Measurements from ENCODE around the gene CCDC177.

CCDC177 gene

DNA sequence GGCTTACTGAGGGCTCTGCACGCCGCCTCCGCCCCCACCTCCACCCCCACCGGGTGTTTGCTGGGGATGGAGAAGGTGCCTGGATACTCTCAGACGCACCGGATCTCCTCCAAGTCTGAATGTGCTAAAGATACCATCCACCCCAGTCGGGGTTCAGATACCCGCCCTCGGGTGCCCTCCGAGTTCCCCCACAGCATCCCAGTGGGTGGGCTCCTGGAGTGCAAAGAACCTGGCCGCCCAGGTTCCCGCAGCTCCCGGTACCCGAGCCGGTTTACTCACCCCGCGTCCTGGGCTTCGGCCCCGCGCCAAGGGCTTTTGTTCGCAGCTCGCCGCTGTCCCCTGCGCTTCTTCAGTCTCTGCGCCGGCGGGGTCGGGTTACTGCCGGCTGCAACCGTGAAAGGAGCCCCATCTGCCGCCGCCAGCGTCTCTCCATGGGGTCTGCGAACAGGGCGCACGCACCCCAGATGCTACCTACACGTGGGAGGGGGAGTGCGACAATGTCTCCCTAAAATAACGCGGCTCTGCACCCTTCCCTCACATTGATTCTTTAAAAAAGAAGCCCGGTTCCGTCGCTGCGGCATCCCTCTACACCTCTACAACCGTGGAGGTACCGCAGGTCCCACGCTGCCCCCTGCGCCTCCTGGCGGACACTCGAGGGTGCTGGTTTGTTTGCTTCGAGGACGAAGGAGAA is at the start of gene CCDC177:
Gene CCDC177 (minus strand): TSS at position 609 of the 691 bp plus-strand sequence. CDS start 1,249 bp downstream, outside the sequence.
- peak; percentile 73 for DNase-seq (ENCODE audit: low read depth)

GRCh38 chr14:69624136-69624535 is 49.5 kb upstream of the CCDC177 start:
- DNase-seq (ENCODE audit: low read depth): no peak

- no peak for DNase-seq (ENCODE audit: low read depth)
Observed at GRCh38 chr14:69620981-69621380, 46.3 kb upstream of the CCDC177 start.

- no peak for DNase-seq (ENCODE audit: low read depth)
Observed at GRCh38 chr14:69620211-69620611, 45.5 kb upstream of the CCDC177 start.

- no peak for DNase-seq (ENCODE audit: low read depth)
Observed at GRCh38 chr14:69619012-69619411, 44.3 kb upstream of the CCDC177 start.

GRCh38 chr14:69617796-69618195 is 43.1 kb upstream of the CCDC177 start:
- DNase-seq (ENCODE audit: low read depth): no peak

- DNase-seq (ENCODE audit: low read depth): no peak
Observed at GRCh38 chr14:69616408-69616773, 41.7 kb upstream of the CCDC177 start.

GRCh38 chr14:69615496-69616407 is 41.1 kb upstream of the CCDC177 start:
- DNase-seq (ENCODE audit: low read depth): peak; percentile 16

GRCh38 chr14:69615121-69615495 is 40.4 kb upstream of the CCDC177 start:
- DNase-seq (ENCODE audit: low read depth): no peak

- DNase-seq (ENCODE audit: low read depth): no peak
Observed at GRCh38 chr14:69614592-69614991, 39.9 kb upstream of the CCDC177 start.

- DNase-seq (ENCODE audit: low read depth): no peak
Observed at GRCh38 chr14:69613312-69614073, 38.8 kb upstream of the CCDC177 start.

DNA sequence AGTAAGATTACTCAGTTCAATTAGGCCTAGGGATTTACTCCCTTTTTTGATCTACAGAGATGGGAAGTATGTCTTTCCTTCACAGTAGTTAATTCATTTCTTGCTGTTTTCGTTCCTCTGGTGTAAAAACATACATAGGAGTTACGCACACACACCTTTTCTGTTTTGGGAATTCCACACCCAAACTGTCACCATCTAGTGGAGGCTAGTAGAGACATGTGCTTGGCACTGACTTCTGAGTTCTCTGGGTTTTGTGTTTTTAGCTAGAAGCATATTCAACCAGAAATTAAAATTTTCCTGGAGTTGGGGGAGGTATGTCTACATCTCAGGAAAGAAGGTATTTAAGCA is 38.1 kb upstream of the CCDC177 start:
- no peak for DNase-seq (ENCODE audit: low read depth)

DNA sequence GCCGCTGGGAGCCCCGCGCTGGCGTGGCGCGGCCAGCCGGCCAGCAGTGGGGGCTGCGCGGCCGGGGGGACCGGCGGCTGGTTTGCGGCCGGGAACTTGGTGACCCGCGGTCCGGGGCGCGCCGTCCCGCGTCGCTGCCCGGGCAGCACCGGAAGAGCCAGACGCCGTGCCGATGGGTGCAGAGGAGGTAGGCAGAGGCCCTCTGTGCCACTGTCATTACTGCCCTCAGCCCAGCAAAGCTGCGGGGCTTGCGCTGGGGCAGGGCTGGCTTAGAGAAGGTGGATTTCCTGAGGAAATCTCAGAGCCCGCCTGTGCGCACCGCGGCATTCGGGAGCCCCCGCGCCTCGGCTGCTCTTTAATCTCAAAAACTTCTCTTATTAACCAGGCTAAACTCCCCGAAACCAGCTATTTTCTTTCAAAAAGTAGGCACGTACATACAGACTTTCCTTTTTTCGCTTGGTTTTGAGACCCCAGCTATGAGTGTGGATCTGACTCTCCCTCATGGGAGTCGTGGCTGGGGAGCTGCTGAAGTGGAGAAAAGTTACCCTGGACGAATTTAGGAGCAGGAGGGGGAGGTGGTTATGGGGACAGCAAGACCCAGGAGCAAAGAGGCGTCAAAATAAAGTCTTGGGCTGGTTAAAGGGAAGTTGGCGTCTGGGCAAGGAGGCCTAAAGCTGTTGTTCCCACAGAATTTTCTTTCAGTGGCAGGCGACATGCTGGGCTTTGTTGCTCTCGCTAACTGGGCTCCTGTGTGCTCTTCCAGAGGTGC is 37.5 kb upstream of the CCDC177 start:
- peak; percentile 29 for DNase-seq (ENCODE audit: low read depth)

DNA sequence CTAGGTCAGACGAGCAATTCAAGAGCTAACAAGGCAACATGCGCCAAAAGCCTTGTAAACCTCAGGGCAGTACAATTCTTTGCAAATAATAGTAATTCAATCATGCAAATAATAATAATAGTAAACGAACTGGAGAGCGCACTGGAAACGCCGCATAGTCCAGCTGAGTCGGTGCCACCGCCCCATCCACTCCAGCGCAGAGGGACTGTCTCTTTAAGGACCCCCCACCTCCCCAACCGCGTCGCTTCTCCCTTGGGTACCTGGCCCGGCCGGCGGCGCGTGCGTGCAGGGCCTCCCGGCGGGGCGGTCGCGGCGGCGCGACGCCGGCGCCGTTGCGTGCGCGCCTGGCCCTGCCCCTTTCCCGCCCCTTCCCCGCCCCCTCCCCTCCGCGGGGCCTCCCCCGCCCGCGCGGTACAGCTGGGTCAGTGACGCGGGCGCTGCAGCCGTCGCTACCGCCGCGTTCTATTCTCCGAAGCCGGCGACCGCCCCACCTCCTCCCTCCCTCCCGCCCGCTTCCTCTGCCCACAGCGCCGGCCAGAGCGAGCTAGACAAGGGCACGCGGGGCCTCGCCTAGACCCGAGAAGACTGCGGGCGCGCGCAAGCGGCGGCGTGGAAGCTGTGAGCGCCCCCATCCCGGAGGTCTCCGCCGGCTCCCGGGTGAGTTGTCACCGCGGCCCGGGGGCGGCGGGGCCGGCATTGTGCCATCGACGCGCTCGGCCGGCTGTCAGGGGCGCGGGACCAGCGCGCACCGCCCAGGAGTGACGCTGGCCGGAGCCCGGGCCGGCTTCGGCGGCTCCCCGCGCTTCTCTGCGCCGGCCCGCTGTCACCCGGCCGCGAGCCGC is 36.7 kb upstream of the CCDC177 start, which contains the start of gene SUSD6:
Gene SUSD6 (plus strand): TSS at position 425 of the 842 bp plus-strand sequence. CDS start 46,997 bp downstream, outside the sequence.
- DNase-seq (ENCODE audit: low read depth): peak; percentile 83

DNA sequence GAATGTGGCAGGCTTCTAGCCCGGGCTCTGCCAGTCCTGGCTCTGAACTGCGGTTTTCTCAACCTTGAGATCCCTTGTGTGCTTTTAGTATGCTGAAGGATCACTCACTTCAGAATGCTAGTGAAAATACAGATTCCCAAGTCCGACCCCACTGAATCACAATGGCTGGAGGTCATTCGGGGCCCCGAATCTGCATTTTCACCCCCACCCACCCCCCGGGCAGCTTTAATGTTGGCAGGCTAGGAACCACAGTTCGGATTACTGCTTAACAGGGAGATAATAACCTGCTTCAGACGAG is 36.2 kb upstream of the CCDC177 start:
- DNase-seq (ENCODE audit: low read depth): no peak

GRCh38 chr14:69610020-69610873 is 35.6 kb upstream of the CCDC177 start:
- no peak for DNase-seq (ENCODE audit: low read depth)

DNA sequence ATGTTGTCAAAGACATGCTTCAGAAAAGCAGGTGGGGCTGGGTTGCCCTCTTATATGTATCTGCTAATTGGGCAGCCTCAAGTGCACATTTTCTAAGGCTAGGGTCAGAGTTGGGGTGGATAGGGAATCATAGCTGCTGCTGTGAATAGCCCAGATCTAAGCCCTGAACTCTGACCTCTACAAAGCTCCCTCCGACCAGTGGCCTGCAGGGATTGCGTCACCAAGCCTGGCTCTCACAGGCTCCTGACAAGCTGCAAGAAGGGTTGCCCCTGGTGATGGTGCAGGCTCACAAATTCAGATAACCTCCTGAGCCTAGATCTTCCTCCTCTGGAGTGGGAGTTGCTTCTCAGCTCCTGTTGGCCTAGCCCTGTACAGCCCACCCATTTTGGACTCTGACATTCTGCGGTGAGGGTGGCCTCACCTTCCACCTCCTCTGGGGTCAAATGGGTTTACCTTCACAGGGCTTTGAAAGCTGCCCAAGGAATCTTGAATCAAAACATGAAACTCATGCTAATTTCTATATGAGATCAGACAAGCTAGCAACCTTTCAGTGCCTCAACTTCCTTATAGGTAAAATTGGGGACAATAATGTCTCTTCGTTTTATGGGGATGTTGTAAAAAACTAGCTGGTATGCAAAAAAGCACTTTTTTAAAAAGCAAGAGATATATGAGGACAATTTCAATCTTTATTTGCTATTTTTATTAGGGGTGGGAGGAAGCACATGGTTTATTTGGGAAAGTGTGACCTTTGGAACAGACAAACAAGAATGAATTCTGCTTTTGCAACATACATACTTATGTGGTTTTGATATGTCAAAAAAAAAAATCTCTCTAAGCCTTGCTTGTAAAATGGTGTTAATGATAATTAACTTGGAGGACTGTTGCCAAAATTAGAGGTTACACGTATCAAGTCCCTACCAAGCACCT is 31.9 kb upstream of the CCDC177 start:
- no peak for DNase-seq (ENCODE audit: low read depth)

DNA sequence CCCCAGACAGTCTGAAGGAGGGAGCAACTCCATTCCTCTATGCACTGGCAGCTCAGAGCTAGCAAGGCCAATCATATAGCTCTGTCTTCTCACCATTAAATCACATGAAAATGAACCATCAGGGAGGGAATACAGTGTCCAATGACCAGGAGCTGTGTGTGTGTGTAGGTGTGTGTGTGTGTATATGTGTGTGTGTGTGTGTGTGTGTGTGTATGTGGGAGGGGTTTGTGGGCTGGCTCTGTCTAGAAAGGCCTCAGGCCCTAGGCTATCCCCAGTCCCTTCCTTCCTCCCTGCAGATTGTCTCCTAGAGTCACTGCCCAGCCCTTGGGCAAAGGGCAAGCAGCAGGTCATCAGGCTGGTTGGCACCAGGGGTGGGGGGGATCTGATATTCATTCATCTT is 31.1 kb upstream of the CCDC177 start:
- DNase-seq (ENCODE audit: low read depth): no peak

GRCh38 chr14:69600304-69600891 is 25.7 kb upstream of the CCDC177 start:
- no peak for DNase-seq (ENCODE audit: low read depth)

Data from activated T-cell treated with anti-CD3 and anti-CD28 coated beads for 1 hour (primary cell).